IMR-90 (cell line): ENCODE measurements around the gene CACNG8. TPM values are rescaled to one million over a fixed set of nuclear protein-coding genes. Genes with fewer than 3 reads are reported as not detected.

Source experiments
- ATAC-seq: fragments of 200-7000 bp; cut with Tn5 transposase; 2 replicates; pipeline ENCODE4 v1.9.1; 2020; ENCODE audit warnings: low read depth, mild to moderate bottlenecking, moderate library complexity
- BruUV-seq: library from RNA; stranded (reverse); fragments of 400-500 nt; replicated peaks from 2 replicates; lab custom pipeline; 2021; lab: Mats Ljungman, UMichigan
- CTCF ChIA-PET: fragments of 300-600 bp; formaldehyde crosslinking; extraction: SDS; loops from one replicate; lab custom pipeline; 2021; ENCODE audit warnings: antibody characterized with exemption; lab: Yijun Ruan, JAX
- POLR2A ChIA-PET: fragments of 300-600 bp; sonication (Branson Sonifier 250); formaldehyde crosslinking; loops from one replicate; lab custom pipeline; 2022; ENCODE audit warnings: antibody characterized with exemption; ENCODE audit not compliant: unreplicated experiment; lab: Charles Lee
- DNase-seq: peaks from one replicate; pipeline ENCODE4 v3.0.0; 2013
- H2AFZ ChIP-seq: replicated peaks from 2 replicates; pipeline ENCODE3; 2013; ENCODE audit warnings: low read length, mild to moderate bottlenecking; ENCODE audit not compliant: poor library complexity
- H2AK5ac ChIP-seq: 2 replicates; pipeline ENCODE4 v1.6.1; 2013; ENCODE audit warnings: low read depth, low read length, inconsistent platforms
- H2AK9ac ChIP-seq: replicated peaks from 2 replicates; pipeline ENCODE3; 2013; ENCODE audit warnings: mild to moderate bottlenecking, low read depth, low read length, moderate library complexity; ENCODE audit not compliant: poor library complexity
- H2BK120ac ChIP-seq: 2 replicates; pipeline ENCODE4 v1.6.1; 2013; ENCODE audit warnings: low read depth, low read length, inconsistent platforms
- H2BK15ac ChIP-seq: 3 replicates; pipeline ENCODE4 v1.6.1; 2013; ENCODE audit warnings: low read depth, low read length, inconsistent platforms
- H2BK20ac ChIP-seq: 2 replicates; pipeline ENCODE4 v1.6.1; 2013; ENCODE audit warnings: low read depth, mild to moderate bottlenecking, inconsistent platforms, low read length, moderate library complexity
- H2BK5ac ChIP-seq: 2 replicates; pipeline ENCODE4 v1.6.1; 2013; ENCODE audit warnings: mild to moderate bottlenecking, low read depth, low read length, inconsistent platforms; ENCODE audit not compliant: poor library complexity, severe bottlenecking
- H3K14ac ChIP-seq: replicated peaks from 2 replicates; pipeline ENCODE4 v1.6.1; 2013; ENCODE audit warnings: low read depth, low read length, inconsistent platforms
- H3K18ac ChIP-seq: 2 replicates; pipeline ENCODE4 v1.6.1; 2013; ENCODE audit warnings: low read depth, low read length, control low read depth
- H3K23ac ChIP-seq: 2 replicates; pipeline ENCODE4 v1.6.1; 2013; ENCODE audit warnings: low read depth, low read length, inconsistent platforms
- H3K27ac ChIP-seq: 2 replicates; pipeline ENCODE4 v1.5.1; 2013; ENCODE audit warnings: mild to moderate bottlenecking, control low read depth, low read length; ENCODE audit not compliant: insufficient read depth
- H3K27me3 ChIP-seq: 2 replicates; pipeline ENCODE4 v1.6.1; 2013; ENCODE audit warnings: low read length; ENCODE audit not compliant: control insufficient read depth, insufficient read depth
- H3K36me3 ChIP-seq: 2 replicates; pipeline ENCODE4 v1.6.1; 2013; ENCODE audit warnings: low read length, mixed read lengths; ENCODE audit not compliant: control insufficient read depth, insufficient read depth
- H3K4ac ChIP-seq: 2 replicates; pipeline ENCODE4 v1.6.1; 2013; ENCODE audit warnings: low read depth, low read length, inconsistent platforms
- H3K4me1 ChIP-seq: 2 replicates; pipeline ENCODE4 v1.6.1; 2013; ENCODE audit warnings: low read length, mixed read lengths; ENCODE audit not compliant: control insufficient read depth, insufficient read depth
- H3K4me2 ChIP-seq: 2 replicates; pipeline ENCODE4 v1.6.1; 2013; ENCODE audit warnings: low read depth, mild to moderate bottlenecking, control low read depth, low read length, moderate library complexity
- H3K4me3 ChIP-seq: 2 replicates; pipeline ENCODE4 v1.5.1; 2013; ENCODE audit warnings: low read depth, mild to moderate bottlenecking, control low read depth, low read length, moderate library complexity; ENCODE audit not compliant: insufficient read depth
- H3K56ac ChIP-seq: 2 replicates; pipeline ENCODE4 v1.6.1; 2013; ENCODE audit warnings: low read length, inconsistent platforms; ENCODE audit not compliant: insufficient read depth; ENCODE audit errors: extremely low read depth
- H3K79me1 ChIP-seq, 2 experiments: 2 replicates each; pipeline ENCODE4 v1.6.1; 2013; ENCODE audit warnings: low read length in 2 of 2, inconsistent platforms in 1 of 2, low read depth in 1 of 2
- H3K9ac ChIP-seq: 2 replicates; pipeline ENCODE4 v1.6.1; 2013; ENCODE audit warnings: low read depth, low read length, control low read depth
- H3K9me1 ChIP-seq: 2 replicates; pipeline ENCODE4 v1.6.1; 2013; ENCODE audit warnings: low read length, inconsistent platforms; ENCODE audit not compliant: insufficient read depth
- H3K9me3 ChIP-seq: 2 replicates; pipeline ENCODE4 v1.6.1; 2013; ENCODE audit warnings: low read length; ENCODE audit not compliant: control insufficient read depth, insufficient read depth
- H4K20me1 ChIP-seq: 2 replicates; pipeline ENCODE4 v1.6.1; 2013; ENCODE audit warnings: low read length, inconsistent platforms; ENCODE audit not compliant: insufficient read depth
- H4K5ac ChIP-seq: 2 replicates; pipeline ENCODE4 v1.6.1; 2013; ENCODE audit warnings: mild to moderate bottlenecking, low read depth, low read length, control low read depth
- H4K8ac ChIP-seq, 2 experiments: 2 replicates each; pipeline ENCODE4 v1.6.1; 2013; ENCODE audit warnings: low read depth in 2 of 2, low read length in 2 of 2, control low read depth in 1 of 2, inconsistent platforms in 1 of 2
- H4K91ac ChIP-seq: 2 replicates; pipeline ENCODE4 v1.6.1; 2013; ENCODE audit warnings: low read depth, low read length, inconsistent platforms; ENCODE audit not compliant: insufficient read depth
- BHLHE40 ChIP-seq: fragments of 150-350 bp; IDR thresholded peaks from 2 replicates; pipeline ENCODE4 v1.6.1; 2016; ENCODE audit warnings: mild to moderate bottlenecking, low read depth, low read length
- CEBPB ChIP-seq: IDR thresholded peaks from 2 replicates; pipeline ENCODE4 v1.6.1; 2012; ENCODE audit warnings: low read depth, low read length, improper control_type of control experiment
- CHD1 ChIP-seq: IDR thresholded peaks from 2 replicates; pipeline ENCODE4 v1.6.1; 2012; ENCODE audit warnings: low read depth, low read length, improper control_type of control experiment
- CTCF ChIP-seq: conservative IDR thresholded peaks from 2 replicates; pipeline ENCODE4 v1.5.1; 2012; ENCODE audit warnings: mild to moderate bottlenecking, low read depth, low read length, improper control_type of control experiment
- ELK1 ChIP-seq: fragments of 150-350 bp; IDR thresholded peaks from 2 replicates; pipeline ENCODE4 v1.6.1; 2016; ENCODE audit warnings: low read depth, mild to moderate bottlenecking, low read length, moderate library complexity, borderline replicate concordance
- FOS ChIP-seq: fragments of 150-350 bp; IDR thresholded peaks from 2 replicates; pipeline ENCODE4 v1.6.1; 2016; ENCODE audit warnings: low read depth, low read length
- MAFK ChIP-seq: IDR thresholded peaks from 2 replicates; pipeline ENCODE4 v1.6.1; 2012; ENCODE audit warnings: low read depth, low read length, improper control_type of control experiment
- MAZ ChIP-seq: IDR thresholded peaks from 2 replicates; pipeline ENCODE4 v1.6.1; 2012; ENCODE audit warnings: low read depth, mild to moderate bottlenecking, low read length, improper control_type of control experiment, moderate library complexity, borderline replicate concordance
- MXI1 ChIP-seq: IDR thresholded peaks from 2 replicates; pipeline ENCODE4 v1.6.1; 2012; ENCODE audit warnings: low read depth, mild to moderate bottlenecking, low read length, moderate library complexity, borderline replicate concordance
- NFE2L2 ChIP-seq: fragments of 150-350 bp; IDR thresholded peaks from 2 replicates; pipeline ENCODE4 v1.6.1; 2016; ENCODE audit warnings: low read depth, mild to moderate bottlenecking, low read length
- POLR2A ChIP-seq: IDR thresholded peaks from 2 replicates; pipeline ENCODE4 v1.6.1; 2012; ENCODE audit warnings: mild to moderate bottlenecking, low read depth, low read length
- RAD21 ChIP-seq: IDR thresholded peaks from 2 replicates; pipeline ENCODE4 v1.6.1; 2012; ENCODE audit warnings: low read length, improper control_type of control experiment
- RCOR1 ChIP-seq: IDR thresholded peaks from 2 replicates; pipeline ENCODE4 v1.6.1; 2012; ENCODE audit warnings: mild to moderate bottlenecking, low read length, improper control_type of control experiment; ENCODE audit not compliant: insufficient replicate concordance
- RFX5 ChIP-seq: IDR thresholded peaks from 2 replicates; pipeline ENCODE4 v1.8.0; 2012; ENCODE audit warnings: low read depth, mild to moderate bottlenecking, low read length, moderate library complexity
- SMC3 ChIP-seq: fragments of 150-350 bp; IDR thresholded peaks from 2 replicates; pipeline ENCODE4 v1.6.1; 2016; ENCODE audit warnings: low read depth, mild to moderate bottlenecking, antibody characterized with exemption, low read length, moderate library complexity
- USF2 ChIP-seq: fragments of 150-350 bp; IDR thresholded peaks from 2 replicates; pipeline ENCODE4 v1.6.1; 2017; ENCODE audit warnings: mild to moderate bottlenecking, antibody characterized with exemption, low read length, low read depth
- WGBS, 2 experiments: methylation state at CpG; one replicate each; pipeline versions ENCODE4 v1.1.5 to v1.1.7; 2013; ENCODE audit warnings: missing lambda C conversion rate in 2 of 2; ENCODE audit not compliant: insufficient read length in 1 of 2; ENCODE audit errors: extremely low coverage in 2 of 2; 5-methylcytosine and 5-hydroxymethylcytosine counted together
- dilution Hi-C: fragments of 300-500 bp; cut with HindIII; formaldehyde crosslinking; loops from one replicate; pipeline ENCODE4 v1.14.3; 2018; ENCODE audit warnings: low sequenced_read_pairs; ENCODE audit not compliant: unreplicated experiment
- in situ Hi-C: fragments of 300-500 bp; cut with MboI; formaldehyde crosslinking; loops from 3 replicates; pipeline ENCODE4 v1.14.3; 2019; ENCODE audit warnings: low sequenced_read_pairs, inconsistent platforms, mixed read lengths
- intact Hi-C: fragments of 100-400 bp; cut with micrococcal nuclease; formaldehyde crosslinking; loops from 2 replicates; pipeline ENCODE4 v1.10.0; 2022
- polyA plus RNA-seq, 3 experiments: library from polyadenylated mRNA; depleted of rRNA; stranded (reverse); fragments of >200 nt; gene quantifications; 2 replicates each; pipeline ENCODE4 v1.2.3, GENCODE V29; 2012; ENCODE audit warnings: low replicate concordance in 1 of 3
- total RNA-seq: library from RNA; depleted of rRNA; stranded (reverse); fragments of >200 nt; gene quantifications from 2 replicates; pipeline ENCODE4 v1.2.3, GENCODE V29; 2012

CACNG8 gene
- total and polyA plus RNA-seq, 2 of the 4 experiments (the other 2 are of a cell fraction) = 0.15 TPM; not detected in 1

GRCh38 chr19:53992211-53992610, 29.5 kb downstream of the CACNG8 start:
- H3K36me3 ChIP-seq = no peaks in the 10 kb centered on the region
- in situ Hi-C loops (no loop called here), intact Hi-C loops (no loop called here), dilution Hi-C loops (no loop called here)
- no peak overlapping the region for H3K9ac ChIP-seq
- no peak overlapping the region for H4K91ac ChIP-seq
- H3K4me1 ChIP-seq = no peaks in the 10 kb centered on the region
- ChIA-PET POLR2A (no interaction called here), CTCF (no interaction called here)
- TF ChIP-seq ELK1 = no peak
- TF ChIP-seq RAD21 = no peak
- TF ChIP-seq CHD1 = no peak
- no peak for TF ChIP-seq SMC3
- TF ChIP-seq CEBPB = no peak
- TF ChIP-seq CTCF = no peak
- no peak for TF ChIP-seq BHLHE40
- no peak for TF ChIP-seq NFE2L2
- no peak for TF ChIP-seq FOS
- no peak for TF ChIP-seq RCOR1
- no peak for TF ChIP-seq USF2
- TF ChIP-seq MAZ = no peak
- TF ChIP-seq POLR2A = no peak
- TF ChIP-seq MXI1 = no peak
- TF ChIP-seq RFX5 = no peak
- no peak for TF ChIP-seq MAFK
- peaks cover 32% of the 10 kb centered on the region; the same call in 1 of the 2 replicates for H3K27me3 ChIP-seq
- H2BK120ac ChIP-seq = no peak overlapping the region
- H3K18ac ChIP-seq = no peak overlapping the region
- no peak overlapping the region for H3K27ac ChIP-seq
- no peaks in the 10 kb centered on the region for H3K9me3 ChIP-seq
- H2AFZ ChIP-seq = no peak overlapping the region
- no peak overlapping the region for H2BK15ac ChIP-seq
- H3K79me1 ChIP-seq = no peaks in the 10 kb centered on the region
- no peaks in the 10 kb centered on the region for H4K20me1 ChIP-seq
- H2BK5ac ChIP-seq = no peak overlapping the region
- H2BK20ac ChIP-seq = no peak overlapping the region
- no peaks in the 10 kb centered on the region for H3K9me1 ChIP-seq
- no peak overlapping the region for H3K23ac ChIP-seq
- H2AK5ac ChIP-seq = no peak overlapping the region
- no peak overlapping the region for H3K56ac ChIP-seq
- H4K5ac ChIP-seq = no peak overlapping the region
- H4K8ac ChIP-seq = no peak overlapping the region
- BruUV-seq = no TSS peak
- H3K14ac ChIP-seq = no peak overlapping the region
- H2AK9ac ChIP-seq = no peak overlapping the region
- no peak overlapping the region for H3K4me2 ChIP-seq
- H3K4ac ChIP-seq = no peak overlapping the region
- DNase-seq (no peak), ATAC-seq (no peak)
- WGBS, 2 experiments = 65% methylated on average over 5 of the region's 9 CpGs; no CpG with 5 or more reads in 1 of the 2 experiments
- no peak overlapping the region for H3K4me3 ChIP-seq
